Stimulated activated CD8-positive, alpha-beta memory T cell treated with anti-CD3 and anti-CD28 coated beads, Interleukin-7, amount 100 ng/mL, for 1 hour (primary cell): ENCODE data around the gene ANTKMT.

Experiments used
- DNase-seq, 2 donors: peaks; one replicate each; pipeline ENCODE4 v3.0.0-alpha.2; 2020; ENCODE audit warnings: low read depth in 2 of 2

Gene ANTKMT

DNA sequence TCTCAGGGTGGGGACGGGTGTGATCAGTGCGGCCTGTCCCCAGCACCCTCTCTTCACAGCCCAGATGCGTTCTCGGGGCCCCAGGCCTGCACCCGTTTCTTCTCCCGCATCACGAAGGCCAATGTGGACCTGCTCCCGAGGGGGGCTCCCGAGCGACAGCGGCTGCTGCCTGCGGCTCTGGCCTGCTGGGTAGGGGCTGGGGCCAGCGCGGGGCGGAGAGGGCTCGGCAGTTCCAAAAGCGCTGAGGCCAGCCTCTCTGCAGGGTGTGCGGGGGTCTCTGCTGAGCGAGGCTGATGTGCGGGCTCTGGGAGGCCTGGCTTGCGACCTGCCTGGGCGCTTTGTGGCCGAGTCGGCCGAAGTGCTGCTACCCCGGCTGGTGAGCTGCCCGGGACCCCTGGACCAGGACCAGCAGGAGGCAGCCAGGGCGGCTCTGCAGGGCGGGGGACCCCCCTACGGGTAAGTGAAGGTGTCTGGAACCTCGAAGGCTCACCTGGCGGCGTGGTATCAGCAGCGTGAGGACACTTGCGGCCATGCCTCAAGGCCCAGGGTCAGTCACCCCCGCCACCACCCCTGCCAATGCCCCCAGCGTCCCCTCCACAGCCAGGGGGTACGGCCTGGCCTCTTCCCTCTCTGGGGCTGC lies 44.0 kb downstream of the ANTKMT start:
- DNase-seq, result no peak

DNA sequence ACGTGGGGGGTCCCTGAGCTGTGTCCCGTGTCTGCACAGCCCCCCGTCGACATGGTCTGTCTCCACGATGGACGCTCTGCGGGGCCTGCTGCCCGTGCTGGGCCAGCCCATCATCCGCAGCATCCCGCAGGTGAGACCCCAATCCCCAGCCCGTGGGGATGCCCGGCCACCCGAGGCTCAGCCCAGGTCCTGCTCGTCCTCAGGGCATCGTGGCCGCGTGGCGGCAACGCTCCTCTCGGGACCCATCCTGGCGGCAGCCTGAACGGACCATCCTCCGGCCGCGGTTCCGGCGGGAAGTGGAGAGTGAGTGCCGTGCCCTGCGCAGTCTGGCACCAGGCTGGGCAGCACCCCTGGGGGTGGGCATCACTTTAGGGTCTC lies 44.5 kb downstream of the ANTKMT start:
- no peak for DNase-seq

DNA sequence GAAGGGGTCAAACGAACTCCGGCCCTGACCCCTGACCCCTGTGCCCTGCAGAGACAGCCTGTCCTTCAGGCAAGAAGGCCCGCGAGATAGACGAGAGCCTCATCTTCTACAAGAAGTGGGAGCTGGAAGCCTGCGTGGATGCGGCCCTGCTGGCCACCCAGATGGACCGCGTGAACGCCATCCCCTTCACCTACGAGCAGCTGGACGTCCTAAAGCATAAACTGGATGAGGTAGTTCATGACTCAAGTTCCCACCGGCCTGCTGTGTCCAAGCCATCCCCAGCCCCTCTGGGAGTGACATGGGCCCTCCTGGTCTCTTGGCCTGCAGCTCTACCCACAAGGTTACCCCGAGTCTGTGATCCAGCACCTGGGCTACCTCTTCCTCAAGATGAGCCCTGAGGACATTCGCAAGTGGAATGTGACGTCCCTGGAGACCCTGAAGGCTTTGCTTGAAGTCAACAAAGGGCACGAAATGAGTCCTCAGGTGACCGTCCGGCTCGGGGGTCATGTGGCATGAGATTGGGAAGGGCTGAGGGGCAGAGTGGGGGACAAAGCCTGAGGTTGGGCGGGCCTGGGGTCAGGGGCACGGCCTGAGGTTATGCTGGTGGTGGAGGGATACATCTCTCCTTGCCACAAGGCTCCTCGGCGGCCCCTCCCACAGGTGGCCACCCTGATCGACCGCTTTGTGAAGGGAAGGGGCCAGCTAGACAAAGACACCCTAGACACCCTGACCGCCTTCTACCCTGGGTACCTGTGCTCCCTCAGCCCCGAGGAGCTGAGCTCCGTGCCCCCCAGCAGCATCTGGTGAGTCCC lies 45.3 kb downstream of the ANTKMT start:
- DNase-seq, result no peak

DNA sequence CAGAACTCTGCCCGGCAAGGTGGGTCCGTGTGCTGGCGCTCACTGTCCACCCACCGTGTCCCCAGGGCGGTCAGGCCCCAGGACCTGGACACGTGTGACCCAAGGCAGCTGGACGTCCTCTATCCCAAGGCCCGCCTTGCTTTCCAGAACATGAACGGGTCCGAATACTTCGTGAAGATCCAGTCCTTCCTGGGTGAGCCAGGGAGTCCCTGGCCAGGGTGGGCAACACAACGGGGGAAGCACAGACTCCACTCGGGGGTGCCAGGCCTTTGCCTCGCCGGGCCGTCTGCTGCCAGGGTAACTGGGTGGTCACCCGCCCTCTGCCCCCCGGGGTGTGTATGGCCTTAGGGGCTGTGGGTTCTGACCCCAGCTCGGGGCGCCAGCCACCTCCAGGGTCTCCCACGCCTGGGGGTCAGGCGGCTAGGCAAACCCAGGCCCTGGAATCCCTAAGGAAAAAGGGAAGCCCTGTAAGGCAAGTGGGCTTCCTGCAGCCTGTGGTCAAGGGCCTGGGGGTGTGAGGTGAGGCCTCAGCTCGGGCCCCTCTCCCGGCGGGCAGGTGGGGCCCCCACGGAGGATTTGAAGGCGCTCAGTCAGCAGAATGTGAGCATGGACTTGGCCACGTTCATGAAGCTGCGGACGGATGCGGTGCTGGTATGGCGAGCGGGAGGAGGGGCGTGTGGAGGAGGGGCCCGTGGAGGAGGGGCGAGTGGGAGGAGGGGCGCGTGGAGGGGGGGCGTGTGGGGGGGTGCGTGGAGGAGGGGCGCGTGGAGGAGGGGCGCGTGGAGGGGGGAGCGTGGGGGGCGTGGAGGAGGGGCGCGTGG lies 46.1 kb downstream of the ANTKMT start:
- DNase-seq, result no peak

DNA sequence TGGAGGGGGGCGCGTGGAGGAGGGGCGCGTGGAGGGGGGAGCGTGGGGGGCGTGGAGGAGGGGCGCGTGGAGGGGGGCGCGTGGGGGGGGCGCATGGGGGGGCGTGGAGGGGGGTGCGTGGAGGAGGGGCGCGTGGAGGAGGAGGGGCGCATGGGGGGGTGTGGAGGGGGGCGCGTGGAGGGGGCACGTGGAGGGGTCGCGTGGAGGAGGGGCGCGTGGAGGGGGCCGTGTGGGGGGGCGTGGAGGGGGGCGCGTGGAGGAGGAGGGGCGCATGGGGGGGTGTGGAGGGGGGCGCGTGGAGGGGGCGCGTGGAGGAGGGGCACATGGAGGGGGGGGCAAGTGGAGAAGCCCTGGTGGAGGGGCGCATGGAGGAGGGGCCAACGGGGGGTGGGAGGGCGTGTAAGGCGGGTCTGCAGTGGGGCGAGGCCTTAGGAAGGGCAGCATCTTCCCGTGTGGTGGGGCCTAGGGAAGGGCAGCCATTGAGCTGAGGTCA lies 46.8 kb downstream of the ANTKMT start:
- no peak for DNase-seq

DNA sequence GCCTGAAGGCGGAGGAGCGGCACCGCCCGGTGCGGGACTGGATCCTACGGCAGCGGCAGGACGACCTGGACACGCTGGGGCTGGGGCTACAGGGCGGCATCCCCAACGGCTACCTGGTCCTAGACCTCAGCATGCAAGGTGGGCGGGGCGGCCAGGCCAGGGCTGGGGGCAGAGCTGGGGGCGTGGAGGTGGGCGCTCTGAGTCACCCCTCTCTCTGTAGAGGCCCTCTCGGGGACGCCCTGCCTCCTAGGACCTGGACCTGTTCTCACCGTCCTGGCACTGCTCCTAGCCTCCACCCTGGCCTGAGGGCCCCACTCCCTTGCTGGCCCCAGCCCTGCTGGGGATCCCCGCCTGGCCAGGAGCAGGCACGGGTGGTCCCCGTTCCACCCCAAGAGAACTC lies 47.5 kb downstream of the ANTKMT start:
- DNase-seq, result no peak

DNA sequence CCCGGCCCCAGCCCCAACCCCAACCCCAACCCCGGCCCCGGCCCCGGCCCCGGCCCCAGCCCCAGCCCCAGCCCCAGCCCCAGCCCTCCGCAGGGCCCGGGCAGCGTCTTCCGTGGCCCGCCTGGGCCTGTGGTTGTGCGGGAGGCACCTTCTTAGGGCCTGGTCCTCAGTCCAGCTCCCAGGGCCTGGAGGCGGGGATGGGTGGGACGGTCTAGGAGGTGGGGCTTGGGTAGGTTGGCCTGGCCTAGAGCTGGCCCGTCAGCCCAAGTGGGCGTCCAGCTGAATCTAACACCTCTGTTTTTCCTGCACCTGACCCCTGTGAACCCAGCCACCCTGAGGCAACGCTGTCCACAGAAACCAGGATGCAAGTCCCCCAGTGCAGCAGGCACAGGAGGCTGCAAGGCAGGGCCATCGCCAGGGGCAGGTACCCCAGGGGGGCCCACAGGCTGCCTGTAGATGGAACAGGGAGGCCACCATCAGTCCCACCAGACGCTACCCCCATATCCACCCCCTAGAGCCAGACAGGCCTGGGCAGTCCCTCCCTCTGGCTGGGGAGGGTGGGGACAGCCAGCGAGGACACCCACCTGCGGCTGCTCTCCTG lies 48.3 kb downstream of the ANTKMT start:
- no peak for DNase-seq

DNA sequence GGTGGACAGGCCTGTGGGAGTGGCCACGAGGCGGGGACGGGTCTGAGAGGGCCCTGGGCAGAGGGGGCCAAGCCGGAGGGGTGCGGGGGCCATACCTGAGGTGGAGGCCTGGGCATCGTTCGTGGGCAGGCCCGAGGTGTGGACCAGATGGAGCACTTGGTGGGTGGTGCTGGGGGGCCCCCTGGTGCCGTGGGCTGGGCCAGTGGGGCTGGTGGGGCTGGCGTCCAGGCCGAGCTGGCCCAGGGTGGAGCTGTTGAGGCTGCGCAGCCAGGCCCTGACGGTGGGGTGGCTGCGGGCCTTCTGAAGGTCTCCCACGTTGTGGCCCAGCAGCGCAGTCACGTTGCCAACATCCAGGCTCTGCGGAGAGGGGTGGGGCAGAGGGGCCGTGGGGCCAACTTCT lies 49.0 kb downstream of the ANTKMT start:
- no peak for DNase-seq

DNA sequence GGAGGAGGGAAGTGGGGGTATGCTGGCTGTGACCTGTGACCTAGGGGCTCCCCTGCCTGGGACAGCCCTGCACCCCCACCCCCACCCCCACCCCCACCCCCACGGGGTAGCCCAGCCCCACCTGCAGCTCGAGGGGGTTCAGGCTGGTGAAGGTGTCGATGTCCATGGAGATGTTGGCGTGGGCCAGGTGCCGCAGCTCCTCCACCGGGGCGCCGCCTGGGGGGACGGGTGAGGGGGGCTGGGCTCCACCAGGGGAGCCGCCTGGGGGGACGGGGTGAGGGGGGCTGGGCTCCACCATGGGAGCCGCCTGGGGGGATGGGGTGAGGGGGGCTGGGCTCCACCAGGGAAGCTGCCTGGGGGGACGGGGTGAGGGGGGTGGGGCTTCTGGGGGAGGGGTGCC lies 49.5 kb downstream of the ANTKMT start:
- no peak for DNase-seq
